ENCODE data around the gene NSD1. TPM values are rescaled to one million over a fixed set of nuclear protein-coding genes. Genes with fewer than 3 reads are reported as not detected.
A peak's percentile ranks its signal among the peaks of the same experiment; 100 is the strongest.

The NSD1 gene
- total RNA-seq, 1 experiment from 2014 or later, result 48.9 TPM

DNA sequence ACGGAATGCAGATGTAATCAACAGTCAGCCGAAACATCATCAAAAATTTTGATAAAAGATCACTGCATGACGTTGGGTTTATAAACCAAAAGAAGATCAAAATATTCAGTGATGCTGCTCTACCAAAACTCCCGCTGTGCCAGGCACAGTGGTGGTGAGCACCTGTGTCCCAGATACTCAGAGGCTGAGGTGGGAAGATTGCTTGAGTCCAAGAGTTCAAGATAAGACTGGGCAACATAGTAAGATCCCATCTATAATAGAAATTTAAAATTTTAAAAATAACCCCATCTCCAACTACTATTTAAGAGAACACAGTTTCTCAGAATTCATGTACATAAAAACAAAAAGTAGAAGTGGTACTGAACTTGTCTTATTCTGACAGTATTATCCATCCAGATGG is 214.1 kb downstream of the NSD1 start:
- H3K4me3 ChIP-seq (ENCODE audit: low read length), result 0 out of 2 replicates have a peak overlapping the region, but pooled peaks have one; percentile 27
- H3K9me3 ChIP-seq (ENCODE audit: low read length), result no peaks in the 10 kb centered on the region
- ATAC-seq, result no peak
- DNase-seq, result no peak
- no peak for TF ChIP-seq EZH2phosphoT487 (IDR thresholded peaks at IDR 0.05; ENCODE audit: borderline replicate concordance, low read length)
- no peak for TF ChIP-seq EZH2 (IDR thresholded peaks at IDR 0.05; ENCODE audit: low read length, unreplicated experiment)
- TF ChIP-seq, protein P1, sequence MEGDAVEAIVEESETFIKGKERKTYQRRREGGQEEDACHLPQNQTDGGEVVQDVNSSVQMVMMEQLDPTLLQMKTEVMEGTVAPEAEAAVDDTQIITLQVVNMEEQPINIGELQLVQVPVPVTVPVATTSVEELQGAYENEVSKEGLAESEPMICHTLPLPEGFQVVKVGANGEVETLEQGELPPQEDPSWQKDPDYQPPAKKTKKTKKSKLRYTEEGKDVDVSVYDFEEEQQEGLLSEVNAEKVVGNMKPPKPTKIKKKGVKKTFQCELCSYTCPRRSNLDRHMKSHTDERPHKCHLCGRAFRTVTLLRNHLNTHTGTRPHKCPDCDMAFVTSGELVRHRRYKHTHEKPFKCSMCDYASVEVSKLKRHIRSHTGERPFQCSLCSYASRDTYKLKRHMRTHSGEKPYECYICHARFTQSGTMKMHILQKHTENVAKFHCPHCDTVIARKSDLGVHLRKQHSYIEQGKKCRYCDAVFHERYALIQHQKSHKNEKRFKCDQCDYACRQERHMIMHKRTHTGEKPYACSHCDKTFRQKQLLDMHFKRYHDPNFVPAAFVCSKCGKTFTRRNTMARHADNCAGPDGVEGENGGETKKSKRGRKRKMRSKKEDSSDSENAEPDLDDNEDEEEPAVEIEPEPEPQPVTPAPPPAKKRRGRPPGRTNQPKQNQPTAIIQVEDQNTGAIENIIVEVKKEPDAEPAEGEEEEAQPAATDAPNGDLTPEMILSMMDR (conservative IDR thresholded peaks at IDR 0.05; ENCODE audit: low read depth, low read length), result no peak
- H3K36me3 ChIP-seq (ENCODE audit: low read depth, low read length), result peaks cover 10% of the 10 kb centered on the region; the same call in 1 of the 2 replicates
- intact Hi-C loops (cut with micrococcal nuclease), result no loop called here
- peaks cover 8% of the 10 kb centered on the region for H3F3A ChIP-seq (ENCODE audit: low read length, unreplicated experiment)
- H3K27me3 ChIP-seq (ENCODE audit: low read length), result no peaks in the 10 kb centered on the region
- peaks cover 84% of the 10 kb centered on the region for H3K79me2 ChIP-seq (ENCODE audit: low read length)
- H4K20me1 ChIP-seq (ENCODE audit: low read length), result 0 out of 2 replicates have a peak, but pooled peaks cover 6% of the 10 kb centered on the region
- H3K27ac ChIP-seq (ENCODE audit: low read length), result no peak overlapping the region
- ChIA-PET CTCF (interaction anchor here (0.6 kb wide), 1 partner anchor 79 kb away, joined by 10 read pairs; the partner anchor contains the start of gene GRK6), POLR2A (ENCODE audit: unreplicated experiment) (no interaction called here)
- peak overlapping the region; percentile 96 for H3K4me2 ChIP-seq (ENCODE audit: low read length)
- no peak overlapping the region for H3K9ac ChIP-seq (ENCODE audit: low read length)
- no peak overlapping the region for H2AFZ ChIP-seq (ENCODE audit: low read length)
- H3K9me2 ChIP-seq (replicated peaks; ENCODE audit: low read length), result no peaks in the 10 kb centered on the region
- peaks cover 36% of the 10 kb centered on the region for H3K4me1 ChIP-seq (ENCODE audit: insufficient read depth, low read length)
- no TSS peak for BruUV-seq (replicated peaks)

DNA sequence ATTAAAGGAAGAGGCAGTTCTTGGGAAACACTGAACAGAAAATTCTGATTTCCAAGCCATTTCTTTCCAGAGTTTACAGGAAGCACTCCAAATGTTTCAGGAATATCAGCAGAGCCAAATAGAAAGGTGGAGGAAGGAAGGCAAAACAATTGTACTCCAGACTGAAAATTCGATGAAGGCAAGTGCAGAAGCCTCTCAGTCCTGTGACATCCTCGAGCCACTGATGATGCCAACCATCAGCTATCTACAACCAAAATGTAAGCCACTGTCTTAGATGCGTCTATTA is 215.7 kb downstream of the NSD1 start:
- BruUV-seq (replicated peaks), result no TSS peak
- H3K4me1 ChIP-seq (ENCODE audit: insufficient read depth, low read length), result peaks cover 36% of the 10 kb centered on the region
- CTCF ChIA-PET, result interaction anchor here (0.8 to 1.5 kb wide), 4 partner anchors 21 to 108 kb away, joined by 3 to 9 read pairs (median 4); no protein-coding TSS in a partner anchor
- H3F3A ChIP-seq (ENCODE audit: low read length, unreplicated experiment), result peaks cover 8% of the 10 kb centered on the region
- no peaks in the 10 kb centered on the region for H3K9me3 ChIP-seq (ENCODE audit: low read length)
- POLR2A ChIA-PET (ENCODE audit: unreplicated experiment), result interaction anchor here (0.6 kb wide), 1 partner anchor 21 kb away, joined by 4 read pairs; no protein-coding TSS in a partner anchor
- H3K4me2 ChIP-seq (ENCODE audit: low read length), result peak overlapping the region; percentile 96
- H3K27me3 ChIP-seq (ENCODE audit: low read length), result no peaks in the 10 kb centered on the region
- no peak overlapping the region for H2AFZ ChIP-seq (ENCODE audit: low read length)
- H3K27ac ChIP-seq (ENCODE audit: low read length), result no peak overlapping the region
- 0 out of 2 replicates have a peak, but pooled peaks cover 6% of the 10 kb centered on the region for H4K20me1 ChIP-seq (ENCODE audit: low read length)
- ATAC-seq, result no peak
- H3K9ac ChIP-seq (ENCODE audit: low read length), result no peak overlapping the region
- no peaks in the 10 kb centered on the region for H3K9me2 ChIP-seq (replicated peaks; ENCODE audit: low read length)
- no peak for DNase-seq
- H3K36me3 ChIP-seq (ENCODE audit: low read depth, low read length), result peaks cover 6% of the 10 kb centered on the region; the same call in 1 of the 2 replicates
- intact Hi-C loops (cut with micrococcal nuclease), result loop anchor here (1.0 kb wide), 1 partner anchor 31 kb away; no protein-coding TSS in a partner anchor
- H3K79me2 ChIP-seq (ENCODE audit: low read length), result peaks cover 69% of the 10 kb centered on the region
- TF ChIP-seq, protein P1 (conservative IDR thresholded peaks at IDR 0.05; ENCODE audit: low read depth, low read length), result no peak
- no peak for TF ChIP-seq EZH2phosphoT487 (IDR thresholded peaks at IDR 0.05; ENCODE audit: borderline replicate concordance, low read length)
- TF ChIP-seq EZH2 (IDR thresholded peaks at IDR 0.05; ENCODE audit: low read length, unreplicated experiment), result no peak
- H3K4me3 ChIP-seq (ENCODE audit: low read length), result peak overlapping the region; percentile 93

DNA sequence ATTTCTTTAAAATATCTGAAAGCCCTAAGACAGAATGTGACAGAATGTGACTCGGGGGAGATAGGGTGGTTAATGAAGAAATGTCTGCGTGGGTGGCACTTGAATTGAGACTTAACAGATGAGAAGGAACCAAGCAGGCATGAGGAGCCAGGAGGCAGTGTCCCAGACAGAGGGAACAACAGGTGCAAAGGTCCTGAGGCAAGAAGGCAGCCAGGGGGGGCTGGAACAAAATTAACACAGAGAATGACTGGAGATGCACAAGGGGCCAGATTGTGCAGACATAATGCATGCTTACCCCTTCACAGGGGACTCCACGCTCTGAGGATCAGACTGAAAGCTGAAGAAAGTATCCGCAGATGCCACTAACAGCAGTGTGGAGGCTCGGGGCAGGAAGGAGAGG is 216.2 kb downstream of the NSD1 start:
- Histone ChIP-seq H3K27me3 (ENCODE audit: low read length) (no peaks in the 10 kb centered on the region), H3K4me3 (ENCODE audit: low read length) (peak overlapping the region; percentile 93), H3K9me2 (replicated peaks; ENCODE audit: low read length) (no peaks in the 10 kb centered on the region), H2AFZ (ENCODE audit: low read length) (no peak overlapping the region), H3K79me2 (ENCODE audit: low read length) (peaks cover 64% of the 10 kb centered on the region), H4K20me1 (ENCODE audit: low read length) (0 out of 2 replicates have a peak, but pooled peaks cover 6% of the 10 kb centered on the region), H3K27ac (ENCODE audit: low read length) (no peak overlapping the region), H3K9me3 (ENCODE audit: low read length) (no peaks in the 10 kb centered on the region), H3K36me3 (ENCODE audit: low read depth, low read length) (peaks cover 6% of the 10 kb centered on the region; the same call in 1 of the 2 replicates), H3K9ac (ENCODE audit: low read length) (no peak overlapping the region), H3F3A (ENCODE audit: low read length, unreplicated experiment) (peaks cover 8% of the 10 kb centered on the region), H3K4me2 (ENCODE audit: low read length) (peak overlapping the region; percentile 96), H3K4me1 (ENCODE audit: insufficient read depth, low read length) (peaks cover 36% of the 10 kb centered on the region)
- no peak for ATAC-seq
- no peak for DNase-seq
- CTCF ChIA-PET, result no interaction called here
- POLR2A ChIA-PET (ENCODE audit: unreplicated experiment), result no interaction called here
- no TSS peak for BruUV-seq (replicated peaks)
- TF ChIP-seq, protein P1 (conservative IDR thresholded peaks at IDR 0.05; ENCODE audit: low read depth, low read length), result no peak
- TF ChIP-seq EZH2phosphoT487 (IDR thresholded peaks at IDR 0.05; ENCODE audit: borderline replicate concordance, low read length) (no peak), EZH2 (IDR thresholded peaks at IDR 0.05; ENCODE audit: low read length, unreplicated experiment) (no peak)
- intact Hi-C loops (cut with micrococcal nuclease), result loop anchor here (1.0 kb wide), 1 partner anchor 31 kb away; no protein-coding TSS in a partner anchor
